ENCODE data around the gene PUM1. TPM values are rescaled to one million over a fixed set of nuclear protein-coding genes. Genes with fewer than 3 reads are reported as not detected.

PUM1 gene
- total and polyA plus RNA-seq, 2 experiments from 2014 or later, result 68.6 to 97.4 TPM

DNA sequence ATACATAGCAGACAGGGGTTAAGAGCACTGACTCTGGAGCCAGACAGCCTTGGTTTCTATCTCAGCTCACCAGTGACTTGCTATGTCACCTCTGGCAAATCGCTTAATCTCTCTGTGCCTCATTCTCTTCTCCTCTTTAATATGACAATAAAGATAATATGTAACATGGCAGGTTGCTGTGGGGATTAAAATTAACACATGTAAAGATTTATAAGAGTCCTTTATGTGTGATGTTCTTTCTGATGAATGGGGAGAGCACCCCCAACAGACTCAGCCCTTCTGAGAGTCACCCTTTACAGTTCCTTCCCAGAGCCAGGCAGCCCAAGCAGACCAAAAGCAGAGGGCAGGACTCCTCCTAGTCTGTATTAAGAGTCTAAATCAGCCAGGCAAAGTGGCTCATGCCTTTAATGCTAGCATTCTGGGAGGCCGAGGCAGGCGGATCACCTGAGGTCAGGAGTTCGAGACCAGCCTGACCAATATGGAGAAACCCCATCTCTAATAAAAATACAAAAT, 80.5 kb downstream of the PUM1 start:
- Histone ChIP-seq H3K36me3 (replicated peaks; ENCODE audit: insufficient read depth, low read depth) (no peaks in the 10 kb centered on the region), H3K9me2 (replicated peaks; ENCODE audit: insufficient read depth) (no peaks in the 10 kb centered on the region), H3K4me2 (no peak overlapping the region), H4K20me1 (ENCODE audit: insufficient read depth, poor library complexity, severe bottlenecking) (peaks cover 92% of the 10 kb centered on the region), H3K4me3 (no peak overlapping the region), H2AFZ (no peak overlapping the region), H3K4me1 (ENCODE audit: insufficient read depth) (peaks cover 52% of the 10 kb centered on the region), H3K27me3 (no peaks in the 10 kb centered on the region), H3K27ac (no peak overlapping the region), H3K79me2 (peaks cover 100% of the 10 kb centered on the region), H3K9me3 (ENCODE audit: low read depth) (no peaks in the 10 kb centered on the region)
- WGBS (ENCODE audit: low lambda C conversion rate, missing lambda C conversion rate), result 86% methylated on average over 4 of the region's 4 CpGs
- no peak for DNase-seq (ENCODE audit: low spot score)
- TF ChIP-seq EZH2phosphoT487 (IDR thresholded peaks at IDR 0.05; ENCODE audit: low read depth, severe bottlenecking, unreplicated experiment), result no peak
- no peak for TF ChIP-seq EZH2 (IDR thresholded peaks at IDR 0.05; ENCODE audit: borderline replicate concordance)
- TF ChIP-seq, protein P1, sequence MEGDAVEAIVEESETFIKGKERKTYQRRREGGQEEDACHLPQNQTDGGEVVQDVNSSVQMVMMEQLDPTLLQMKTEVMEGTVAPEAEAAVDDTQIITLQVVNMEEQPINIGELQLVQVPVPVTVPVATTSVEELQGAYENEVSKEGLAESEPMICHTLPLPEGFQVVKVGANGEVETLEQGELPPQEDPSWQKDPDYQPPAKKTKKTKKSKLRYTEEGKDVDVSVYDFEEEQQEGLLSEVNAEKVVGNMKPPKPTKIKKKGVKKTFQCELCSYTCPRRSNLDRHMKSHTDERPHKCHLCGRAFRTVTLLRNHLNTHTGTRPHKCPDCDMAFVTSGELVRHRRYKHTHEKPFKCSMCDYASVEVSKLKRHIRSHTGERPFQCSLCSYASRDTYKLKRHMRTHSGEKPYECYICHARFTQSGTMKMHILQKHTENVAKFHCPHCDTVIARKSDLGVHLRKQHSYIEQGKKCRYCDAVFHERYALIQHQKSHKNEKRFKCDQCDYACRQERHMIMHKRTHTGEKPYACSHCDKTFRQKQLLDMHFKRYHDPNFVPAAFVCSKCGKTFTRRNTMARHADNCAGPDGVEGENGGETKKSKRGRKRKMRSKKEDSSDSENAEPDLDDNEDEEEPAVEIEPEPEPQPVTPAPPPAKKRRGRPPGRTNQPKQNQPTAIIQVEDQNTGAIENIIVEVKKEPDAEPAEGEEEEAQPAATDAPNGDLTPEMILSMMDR (IDR thresholded peaks at IDR 0.05; ENCODE audit: poor library complexity), result no peak

DNA sequence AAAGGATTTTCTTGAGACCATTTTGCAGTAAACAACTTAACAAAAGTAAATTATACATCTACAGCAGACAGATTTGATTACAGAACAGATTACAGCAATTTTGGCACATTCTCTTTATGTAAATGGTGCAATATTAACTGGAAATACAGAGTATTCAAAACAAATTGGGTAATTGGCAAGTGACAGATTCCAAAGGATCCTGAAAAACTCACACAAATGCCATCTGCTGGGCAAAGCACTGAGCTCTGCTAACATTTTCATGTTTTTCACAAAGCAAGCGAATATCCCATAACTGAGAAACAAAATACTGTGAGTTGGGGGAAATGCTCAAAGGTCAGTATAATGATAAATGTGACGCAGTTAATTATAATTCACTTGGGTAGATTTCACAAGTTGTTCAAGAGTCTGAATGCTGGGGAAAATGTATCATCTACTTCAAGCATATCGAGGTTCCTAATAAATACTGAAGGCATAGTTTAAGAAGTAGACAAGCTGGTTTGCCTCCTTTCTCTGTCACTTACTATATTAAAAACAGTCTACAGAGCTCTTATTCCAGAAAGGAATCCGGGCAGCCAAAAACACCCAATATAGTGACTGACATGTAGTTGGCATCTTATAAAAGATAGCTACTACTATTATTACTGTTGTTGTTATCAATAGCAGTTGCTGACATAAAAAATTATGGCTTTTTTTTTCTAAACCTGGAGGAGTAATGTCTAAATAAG, 81.2 kb downstream of the PUM1 start:
- whole genome bisulfite sequencing (ENCODE audit: low lambda C conversion rate, missing lambda C conversion rate), result 77% methylated on average over 4 of the region's 4 CpGs
- H3K36me3 ChIP-seq (replicated peaks; ENCODE audit: insufficient read depth, low read depth), result no peaks in the 10 kb centered on the region
- no peaks in the 10 kb centered on the region for H3K27me3 ChIP-seq
- H3K4me1 ChIP-seq (ENCODE audit: insufficient read depth), result peaks cover 49% of the 10 kb centered on the region
- TF ChIP-seq EZH2 (IDR thresholded peaks at IDR 0.05; ENCODE audit: borderline replicate concordance), result no peak
- no peak for TF ChIP-seq EZH2phosphoT487 (IDR thresholded peaks at IDR 0.05; ENCODE audit: low read depth, severe bottlenecking, unreplicated experiment)
- TF ChIP-seq, protein P1 (IDR thresholded peaks at IDR 0.05; ENCODE audit: poor library complexity), result no peak
- peaks cover 86% of the 10 kb centered on the region for H4K20me1 ChIP-seq (ENCODE audit: insufficient read depth, poor library complexity, severe bottlenecking)
- no peak overlapping the region for H2AFZ ChIP-seq
- no peak overlapping the region for H3K4me3 ChIP-seq
- no peak overlapping the region for H3K27ac ChIP-seq
- H3K9me2 ChIP-seq (replicated peaks; ENCODE audit: insufficient read depth), result no peaks in the 10 kb centered on the region
- no peak overlapping the region for H3K4me2 ChIP-seq
- no peak for DNase-seq (ENCODE audit: low spot score)
- no peaks in the 10 kb centered on the region for H3K9me3 ChIP-seq (ENCODE audit: low read depth)
- H3K79me2 ChIP-seq, result peaks cover 100% of the 10 kb centered on the region

DNA sequence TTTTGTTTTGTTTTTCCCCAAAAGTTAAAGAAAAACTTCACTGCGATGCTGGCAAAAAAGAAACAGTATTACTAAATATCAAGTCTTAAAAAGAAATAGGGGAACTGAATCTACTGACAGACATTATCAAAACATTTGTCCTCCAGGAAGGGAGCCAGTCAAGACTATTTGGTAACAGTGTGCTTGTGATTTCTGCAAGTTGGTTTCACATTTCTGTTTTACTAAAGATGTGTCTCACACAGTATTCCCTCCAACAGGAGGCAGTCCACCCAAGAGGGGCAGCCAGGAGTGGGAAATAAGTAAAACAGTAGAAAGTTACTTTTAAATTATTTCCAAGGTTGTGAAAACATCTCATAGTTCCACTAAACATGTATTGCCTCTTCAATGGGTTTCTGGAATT, 82.6 kb downstream of the PUM1 start:
- Histone ChIP-seq H4K20me1 (ENCODE audit: insufficient read depth, poor library complexity, severe bottlenecking) (peaks cover 78% of the 10 kb centered on the region), H3K4me1 (ENCODE audit: insufficient read depth) (peaks cover 35% of the 10 kb centered on the region), H3K9me3 (ENCODE audit: low read depth) (no peaks in the 10 kb centered on the region), H3K27ac (no peak overlapping the region), H3K27me3 (no peaks in the 10 kb centered on the region), H3K36me3 (replicated peaks; ENCODE audit: insufficient read depth, low read depth) (no peaks in the 10 kb centered on the region), H3K79me2 (peaks cover 100% of the 10 kb centered on the region), H3K4me2 (no peak overlapping the region), H3K9me2 (replicated peaks; ENCODE audit: insufficient read depth) (no peaks in the 10 kb centered on the region), H2AFZ (no peak overlapping the region), H3K4me3 (no peak overlapping the region)
- TF ChIP-seq EZH2phosphoT487 (IDR thresholded peaks at IDR 0.05; ENCODE audit: low read depth, severe bottlenecking, unreplicated experiment) (no peak), EZH2 (IDR thresholded peaks at IDR 0.05; ENCODE audit: borderline replicate concordance) (no peak)
- TF ChIP-seq, protein P1 (IDR thresholded peaks at IDR 0.05; ENCODE audit: poor library complexity), result no peak
- 100% methylated on average over 1 of the region's 1 CpG for WGBS (ENCODE audit: low lambda C conversion rate, missing lambda C conversion rate)
- no peak for DNase-seq (ENCODE audit: low spot score)
